ENCODE data around the gene DTWD1.
A peak's percentile ranks its signal among the peaks of the same experiment; 100 is the strongest.
"Not testable (repeated sequence)": the region's sequence is repeated elsewhere in the genome, so short reads cannot be mapped to it uniquely, and the experiment has no call there.

The DTWD1 gene

GRCh38 chr15:49664716-49665115 is 43.9 kb downstream of the DTWD1 start:
- no peak for TF ChIP-seq CTCF (conservative IDR thresholded peaks at IDR 0.05; ENCODE audit: control insufficient read depth, insufficient read depth, low read depth, low read length)
- no peak for DNase-seq (ENCODE audit: low read depth)
- H3K4me3 ChIP-seq (ENCODE audit: control insufficient read depth, low read depth, low read length) = no peak overlapping the region

GRCh38 chr15:49666486-49666885 is 45.6 kb downstream of the DTWD1 start:
- DNase-seq (ENCODE audit: low read depth); H3K4me3 ChIP-seq (ENCODE audit: control insufficient read depth, low read depth, low read length): not testable (repeated sequence)

- no peak overlapping the region for H3K4me3 ChIP-seq (ENCODE audit: control insufficient read depth, low read depth, low read length)
- TF ChIP-seq CTCF (conservative IDR thresholded peaks at IDR 0.05; ENCODE audit: control insufficient read depth, insufficient read depth, low read depth, low read length) = no peak
- no peak for DNase-seq (ENCODE audit: low read depth)
These were observed 48.4 kb downstream of the DTWD1 start for GRCh38 chr15:49669288-49669687.

- DNase-seq (ENCODE audit: low read depth) = peak; percentile 42
- TF ChIP-seq CTCF (conservative IDR thresholded peaks at IDR 0.05; ENCODE audit: control insufficient read depth, insufficient read depth, low read depth, low read length) = no peak
- H3K4me3 ChIP-seq (ENCODE audit: control insufficient read depth, low read depth, low read length) = no peak overlapping the region
These were observed 53.0 kb downstream of the DTWD1 start for GRCh38 chr15:49673861-49674260.

- DNase-seq (ENCODE audit: low read depth) = no peak
- H3K4me3 ChIP-seq (ENCODE audit: control insufficient read depth, low read depth, low read length) = no peak overlapping the region
These were observed 53.5 kb downstream of the DTWD1 start for GRCh38 chr15:49674370-49674769.

GRCh38 chr15:49675041-49675440 is 54.2 kb downstream of the DTWD1 start:
- TF ChIP-seq CTCF (conservative IDR thresholded peaks at IDR 0.05; ENCODE audit: control insufficient read depth, insufficient read depth, low read depth, low read length) = peak; percentile 60
- peak; percentile 95 for DNase-seq (ENCODE audit: low read depth)
- no peak overlapping the region for H3K4me3 ChIP-seq (ENCODE audit: control insufficient read depth, low read depth, low read length)

More at GRCh38 chr15:49674370-49674769, 53.5 kb downstream of the DTWD1 start:
- no peak for TF ChIP-seq CTCF (conservative IDR thresholded peaks at IDR 0.05; ENCODE audit: control insufficient read depth, insufficient read depth, low read depth, low read length)

GRCh38 chr15:49678655-49679054 is 57.8 kb downstream of the DTWD1 start:
- DNase-seq (ENCODE audit: low read depth) = no peak
- no peak for TF ChIP-seq CTCF (conservative IDR thresholded peaks at IDR 0.05; ENCODE audit: control insufficient read depth, insufficient read depth, low read depth, low read length)
- H3K4me3 ChIP-seq (ENCODE audit: control insufficient read depth, low read depth, low read length) = no peak overlapping the region
